ENCODE measurements around the gene BACE2. TPM values are rescaled to one million over a fixed set of nuclear protein-coding genes. Genes with fewer than 3 reads are reported as not detected.

The BACE2 gene
- total and polyA plus RNA-seq, 2 of the 13 experiments (the other 11 are each of a cell fraction or from before 2014, with no cell fraction given) = 0.07 to 0.11 TPM

DNA sequence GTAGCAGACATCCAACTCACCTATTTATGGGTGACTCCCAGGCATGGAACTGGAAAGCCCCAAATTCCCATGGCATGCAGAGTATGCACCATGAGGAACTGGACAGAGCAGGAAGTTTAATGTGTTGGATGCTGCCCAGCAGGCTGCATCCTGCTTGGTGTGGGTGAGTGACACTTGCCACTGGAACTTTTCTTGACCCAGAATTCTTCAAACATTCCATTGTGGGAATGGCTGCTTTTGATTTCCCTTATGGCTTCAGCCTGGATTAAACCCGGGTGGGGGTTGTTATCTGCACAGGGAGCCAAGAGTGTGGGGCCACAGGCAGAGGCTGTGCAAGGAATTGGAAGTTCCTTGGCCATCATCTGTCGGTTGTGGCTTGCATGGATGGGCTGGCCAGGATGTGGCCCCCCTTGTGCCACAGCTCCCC lies 26.9 kb upstream of the BACE2 start:
- ATAC-seq (no peak), DNase-seq (ENCODE audit: low spot score) (no peak), FAIRE-seq (no peak)
- H3K4me1 ChIP-seq (ENCODE audit: insufficient read depth, low read length) = no peaks in the 10 kb centered on the region
- no peak for TF ChIP-seq ZNF746 (CRISPR knock-in tag; IDR thresholded peaks at IDR 0.05)
- TF ChIP-seq, protein P1, sequence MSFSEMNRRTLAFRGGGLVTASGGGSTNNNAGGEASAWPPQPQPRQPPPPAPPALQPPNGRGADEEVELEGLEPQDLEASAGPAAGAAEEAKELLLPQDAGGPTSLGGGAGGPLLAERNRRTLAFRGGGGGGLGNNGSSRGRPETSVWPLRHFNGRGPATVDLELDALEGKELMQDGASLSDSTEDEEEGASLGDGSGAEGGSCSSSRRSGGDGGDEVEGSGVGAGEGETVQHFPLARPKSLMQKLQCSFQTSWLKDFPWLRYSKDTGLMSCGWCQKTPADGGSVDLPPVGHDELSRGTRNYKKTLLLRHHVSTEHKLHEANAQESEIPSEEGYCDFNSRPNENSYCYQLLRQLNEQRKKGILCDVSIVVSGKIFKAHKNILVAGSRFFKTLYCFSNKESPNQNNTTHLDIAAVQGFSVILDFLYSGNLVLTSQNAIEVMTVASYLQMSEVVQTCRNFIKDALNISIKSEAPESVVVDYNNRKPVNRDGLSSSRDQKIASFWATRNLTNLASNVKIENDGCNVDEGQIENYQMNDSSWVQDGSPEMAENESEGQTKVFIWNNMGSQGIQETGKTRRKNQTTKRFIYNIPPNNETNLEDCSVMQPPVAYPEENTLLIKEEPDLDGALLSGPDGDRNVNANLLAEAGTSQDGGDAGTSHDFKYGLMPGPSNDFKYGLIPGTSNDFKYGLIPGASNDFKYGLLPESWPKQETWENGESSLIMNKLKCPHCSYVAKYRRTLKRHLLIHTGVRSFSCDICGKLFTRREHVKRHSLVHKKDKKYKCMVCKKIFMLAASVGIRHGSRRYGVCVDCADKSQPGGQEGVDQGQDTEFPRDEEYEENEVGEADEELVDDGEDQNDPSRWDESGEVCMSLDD (CRISPR knock-in tag; IDR thresholded peaks at IDR 0.05; ENCODE audit: borderline replicate concordance) = no peak
- TF ChIP-seq SOX6 (IDR thresholded peaks at IDR 0.05) = no peak
- no peak for TF ChIP-seq SOX6 (CRISPR knock-in tag; IDR thresholded peaks at IDR 0.05)
- TF ChIP-seq, protein P2, sequence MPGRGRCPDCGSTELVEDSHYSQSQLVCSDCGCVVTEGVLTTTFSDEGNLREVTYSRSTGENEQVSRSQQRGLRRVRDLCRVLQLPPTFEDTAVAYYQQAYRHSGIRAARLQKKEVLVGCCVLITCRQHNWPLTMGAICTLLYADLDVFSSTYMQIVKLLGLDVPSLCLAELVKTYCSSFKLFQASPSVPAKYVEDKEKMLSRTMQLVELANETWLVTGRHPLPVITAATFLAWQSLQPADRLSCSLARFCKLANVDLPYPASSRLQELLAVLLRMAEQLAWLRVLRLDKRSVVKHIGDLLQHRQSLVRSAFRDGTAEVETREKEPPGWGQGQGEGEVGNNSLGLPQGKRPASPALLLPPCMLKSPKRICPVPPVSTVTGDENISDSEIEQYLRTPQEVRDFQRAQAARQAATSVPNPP (CRISPR knock-in tag; IDR thresholded peaks at IDR 0.05) = no peak
- TF ChIP-seq, protein P3, sequence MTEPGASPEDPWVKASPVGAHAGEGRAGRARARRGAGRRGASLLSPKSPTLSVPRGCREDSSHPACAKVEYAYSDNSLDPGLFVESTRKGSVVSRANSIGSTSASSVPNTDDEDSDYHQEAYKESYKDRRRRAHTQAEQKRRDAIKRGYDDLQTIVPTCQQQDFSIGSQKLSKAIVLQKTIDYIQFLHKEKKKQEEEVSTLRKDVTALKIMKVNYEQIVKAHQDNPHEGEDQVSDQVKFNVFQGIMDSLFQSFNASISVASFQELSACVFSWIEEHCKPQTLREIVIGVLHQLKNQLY (CRISPR knock-in tag; IDR thresholded peaks at IDR 0.05) = no peak
- TF ChIP-seq NR2F1 (CRISPR knock-in tag; IDR thresholded peaks at IDR 0.05) = no peak
- TF ChIP-seq, protein P4, sequence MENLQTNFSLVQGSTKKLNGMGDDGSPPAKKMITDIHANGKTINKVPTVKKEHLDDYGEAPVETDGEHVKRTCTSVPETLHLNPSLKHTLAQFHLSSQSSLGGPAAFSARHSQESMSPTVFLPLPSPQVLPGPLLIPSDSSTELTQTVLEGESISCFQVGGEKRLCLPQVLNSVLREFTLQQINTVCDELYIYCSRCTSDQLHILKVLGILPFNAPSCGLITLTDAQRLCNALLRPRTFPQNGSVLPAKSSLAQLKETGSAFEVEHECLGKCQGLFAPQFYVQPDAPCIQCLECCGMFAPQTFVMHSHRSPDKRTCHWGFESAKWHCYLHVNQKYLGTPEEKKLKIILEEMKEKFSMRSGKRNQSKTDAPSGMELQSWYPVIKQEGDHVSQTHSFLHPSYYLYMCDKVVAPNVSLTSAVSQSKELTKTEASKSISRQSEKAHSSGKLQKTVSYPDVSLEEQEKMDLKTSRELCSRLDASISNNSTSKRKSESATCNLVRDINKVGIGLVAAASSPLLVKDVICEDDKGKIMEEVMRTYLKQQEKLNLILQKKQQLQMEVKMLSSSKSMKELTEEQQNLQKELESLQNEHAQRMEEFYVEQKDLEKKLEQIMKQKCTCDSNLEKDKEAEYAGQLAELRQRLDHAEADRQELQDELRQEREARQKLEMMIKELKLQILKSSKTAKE (CRISPR knock-in tag; IDR thresholded peaks at IDR 0.05; ENCODE audit: borderline replicate concordance) = no peak
- TF ChIP-seq HCFC1 (IDR thresholded peaks at IDR 0.05; ENCODE audit: low read depth, low read length) = no peak
- no peak for TF ChIP-seq HHEX (CRISPR knock-in tag; IDR thresholded peaks at IDR 0.05)
- no peak for TF ChIP-seq FIP1L1 (IDR thresholded peaks at IDR 0.05; ENCODE audit: borderline replicate concordance, insufficient read depth, low read depth, low read length)
- TF ChIP-seq ZNF629 (CRISPR knock-in tag; conservative IDR thresholded peaks at IDR 0.05) = no peak
- TF ChIP-seq CEBPG (CRISPR knock-in tag; IDR thresholded peaks at IDR 0.05) = no peak
- TF ChIP-seq, protein P5, sequence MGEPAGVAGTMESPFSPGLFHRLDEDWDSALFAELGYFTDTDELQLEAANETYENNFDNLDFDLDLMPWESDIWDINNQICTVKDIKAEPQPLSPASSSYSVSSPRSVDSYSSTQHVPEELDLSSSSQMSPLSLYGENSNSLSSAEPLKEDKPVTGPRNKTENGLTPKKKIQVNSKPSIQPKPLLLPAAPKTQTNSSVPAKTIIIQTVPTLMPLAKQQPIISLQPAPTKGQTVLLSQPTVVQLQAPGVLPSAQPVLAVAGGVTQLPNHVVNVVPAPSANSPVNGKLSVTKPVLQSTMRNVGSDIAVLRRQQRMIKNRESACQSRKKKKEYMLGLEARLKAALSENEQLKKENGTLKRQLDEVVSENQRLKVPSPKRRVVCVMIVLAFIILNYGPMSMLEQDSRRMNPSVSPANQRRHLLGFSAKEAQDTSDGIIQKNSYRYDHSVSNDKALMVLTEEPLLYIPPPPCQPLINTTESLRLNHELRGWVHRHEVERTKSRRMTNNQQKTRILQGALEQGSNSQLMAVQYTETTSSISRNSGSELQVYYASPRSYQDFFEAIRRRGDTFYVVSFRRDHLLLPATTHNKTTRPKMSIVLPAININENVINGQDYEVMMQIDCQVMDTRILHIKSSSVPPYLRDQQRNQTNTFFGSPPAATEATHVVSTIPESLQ (CRISPR knock-in tag; conservative IDR thresholded peaks at IDR 0.05) = no peak
- no peak for TF ChIP-seq ATRX (CRISPR knock-in tag; IDR thresholded peaks at IDR 0.05; ENCODE audit: borderline replicate concordance)
- TF ChIP-seq TSC22D2 (CRISPR knock-in tag; IDR thresholded peaks at IDR 0.05; ENCODE audit: borderline replicate concordance) = no peak
- TF ChIP-seq RFXANK (CRISPR knock-in tag; IDR thresholded peaks at IDR 0.05) = no peak
- no peak for TF ChIP-seq HOXD1 (CRISPR knock-in tag; IDR thresholded peaks at IDR 0.05)
- no peaks in the 10 kb centered on the region for H3K79me2 ChIP-seq (ENCODE audit: insufficient read depth, low read length)
- no peaks in the 10 kb centered on the region for H3K9me3 ChIP-seq (ENCODE audit: low read length)
- CTCF ChIA-PET (ENCODE audit: low intra/inter-chr PET ratio, low total read pairs) = no interaction called here
- no peaks in the 10 kb centered on the region for H3K36me3 ChIP-seq (replicated peaks in 1 of 2; ENCODE audit: control insufficient read depth in 1 of 2, insufficient read depth in 2 of 2, low read length in 2 of 2)
- no peak overlapping the region for H3K4me3 ChIP-seq (replicated peaks in 1 of 3; ENCODE audit: insufficient read depth in 1 of 3, low read depth in 2 of 3, low read length in 3 of 3)
- H2AFZ ChIP-seq (ENCODE audit: low read length) = no peak overlapping the region
- in situ Hi-C loops (cut with HindIII; ENCODE audit: extremely low pct_ligation_motif_present, low pct_unique_long_range_greater_than_20kb) = no loop called here
- BruUV-seq (replicated peaks) = no TSS peak
- peaks cover 6 to 34% of the 10 kb centered on the region in 2 experiments; a peak in 2 of 5 replicates for H3K27me3 ChIP-seq (ENCODE audit: control insufficient read depth in 1 of 2, insufficient read depth in 2 of 2, low read length in 2 of 2)
- H4K20me1 ChIP-seq (ENCODE audit: insufficient read depth, low read length) = no peaks in the 10 kb centered on the region
- no CpG with 5 or more reads among the region's 2 CpGs for WGBS (ENCODE audit: low lambda C conversion rate)
- H3K27ac ChIP-seq (ENCODE audit: extremely low read length, insufficient read depth, low read length) = no peak overlapping the region
- POLR2A ChIA-PET = no interaction called here
- intact Hi-C loops (cut with micrococcal nuclease; ENCODE audit: unreplicated experiment) = no loop called here
- no peak overlapping the region for H3K9ac ChIP-seq (ENCODE audit: insufficient read depth, low read depth, low read length)
- H3K4me2 ChIP-seq (ENCODE audit: low read depth, low read length) = no peak overlapping the region
